GM18870 (cell line): Measurements from ENCODE around the gene AK1.

ENCODE experiments used
- ATAC-seq: cut with Tn5 transposase; IDR thresholded peaks from one replicate; pipeline ENCODE4 v1.9.1; 2021; ENCODE audit warnings: moderate library complexity; ENCODE audit not compliant: unreplicated experiment

The AK1 gene

GRCh38 chr9:127909839-127910273, 32.4 kb upstream of the AK1 start:
- ATAC-seq, result no peak

DNA sequence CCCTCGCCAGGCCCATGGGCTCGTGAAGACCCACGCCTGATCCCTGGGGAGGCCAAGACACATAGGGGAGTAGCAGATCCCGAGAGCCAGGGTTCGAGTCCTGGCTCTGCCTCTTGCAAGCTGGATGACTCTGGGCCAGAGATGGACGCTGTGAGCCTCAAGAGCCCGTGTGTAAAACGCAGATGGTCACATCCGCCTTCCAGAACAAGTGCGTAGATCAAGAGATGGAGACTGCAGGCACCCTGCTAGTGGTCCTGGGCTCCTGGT, 31.1 kb upstream of the AK1 start:
- no peak for ATAC-seq

DNA sequence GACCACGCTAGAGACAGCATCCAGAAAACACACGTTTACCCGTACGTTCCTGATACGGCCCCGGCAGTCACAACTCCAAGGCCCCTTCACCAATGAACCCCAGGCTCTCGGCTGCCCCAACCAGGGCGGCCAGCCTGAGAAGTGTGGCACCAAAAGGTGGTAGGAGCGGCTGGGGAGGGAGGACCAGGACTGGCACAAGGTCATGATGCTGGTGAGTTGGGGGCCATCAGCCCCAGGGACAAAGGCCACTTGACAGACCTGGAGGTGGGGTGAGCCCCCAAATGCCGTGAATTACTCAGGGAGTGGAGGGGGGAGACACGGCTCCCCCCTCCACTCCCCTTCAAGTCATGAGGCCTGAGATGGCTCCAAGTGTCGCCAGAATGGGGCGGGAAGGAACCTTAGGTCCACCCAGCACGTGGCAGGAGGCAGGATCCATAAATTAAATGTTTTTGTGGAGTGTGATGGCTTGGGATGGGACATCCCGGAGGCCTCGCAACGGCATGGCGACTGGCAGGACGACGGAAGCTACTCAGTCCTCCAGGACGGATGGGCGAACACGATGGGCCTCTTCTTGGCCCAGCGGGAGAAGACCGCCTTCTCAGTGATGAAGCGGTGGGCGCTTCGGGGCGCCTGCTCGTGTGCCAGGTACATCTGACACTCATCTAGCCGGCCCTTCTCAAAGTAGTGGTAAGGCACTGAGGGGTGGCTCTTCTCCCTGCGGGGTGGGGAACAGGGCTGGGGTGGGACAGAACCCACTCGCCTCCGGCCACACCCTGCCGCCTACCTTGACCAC, 30.6 kb upstream of the AK1 start:
- ATAC-seq, result no peak

GRCh38 chr9:127905788-127906191, 28.3 kb upstream of the AK1 start:
- no peak for ATAC-seq

GRCh38 chr9:127905004-127905728, 27.7 kb upstream of the AK1 start:
- no peak for ATAC-seq

GRCh38 chr9:127904561-127905003, 27.1 kb upstream of the AK1 start:
- no peak for ATAC-seq

DNA sequence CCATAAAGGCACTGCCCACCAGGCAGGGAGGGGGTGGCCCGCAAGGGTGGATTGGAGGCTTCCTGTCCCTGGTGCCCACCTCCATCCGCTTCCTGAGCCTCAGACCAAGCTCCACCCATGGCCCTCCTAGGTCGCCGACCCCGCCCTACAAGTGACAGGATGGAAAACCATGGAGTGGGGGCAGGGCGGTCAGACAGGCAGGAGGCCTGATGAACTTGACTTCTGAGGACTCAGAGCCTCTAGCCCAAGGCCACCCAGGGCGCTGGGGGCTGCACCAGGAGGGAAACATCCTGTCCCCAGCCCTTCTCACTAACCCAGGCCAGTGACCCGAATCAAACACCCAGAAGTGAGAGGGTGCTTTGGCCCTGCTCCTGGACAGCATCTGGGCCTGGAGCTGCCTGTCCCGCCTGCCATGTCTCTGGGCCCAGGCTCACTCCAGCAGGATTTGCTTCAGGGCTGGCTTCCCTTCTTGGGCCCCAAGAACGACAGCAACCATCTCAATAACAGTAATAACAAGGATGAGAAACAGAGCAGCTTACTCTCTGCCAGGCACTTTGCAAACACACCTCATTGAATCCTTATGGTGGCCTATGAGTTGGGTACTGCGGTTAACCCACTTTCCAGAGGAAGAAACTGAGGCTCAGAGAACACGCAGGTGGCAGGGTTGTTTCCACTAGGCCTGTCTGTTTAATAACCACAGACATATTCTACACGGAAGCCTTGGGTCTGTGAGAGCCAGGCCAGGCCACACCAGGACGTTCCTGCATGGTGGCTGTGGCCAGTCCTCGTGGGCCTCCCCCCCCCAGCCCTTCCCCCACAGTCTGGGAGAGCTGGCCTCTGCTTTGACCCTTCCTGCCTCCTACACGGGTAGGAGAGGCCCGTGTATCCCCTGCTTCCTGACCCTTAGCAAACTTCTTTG, 26.3 kb upstream of the AK1 start:
- no peak for ATAC-seq

DNA sequence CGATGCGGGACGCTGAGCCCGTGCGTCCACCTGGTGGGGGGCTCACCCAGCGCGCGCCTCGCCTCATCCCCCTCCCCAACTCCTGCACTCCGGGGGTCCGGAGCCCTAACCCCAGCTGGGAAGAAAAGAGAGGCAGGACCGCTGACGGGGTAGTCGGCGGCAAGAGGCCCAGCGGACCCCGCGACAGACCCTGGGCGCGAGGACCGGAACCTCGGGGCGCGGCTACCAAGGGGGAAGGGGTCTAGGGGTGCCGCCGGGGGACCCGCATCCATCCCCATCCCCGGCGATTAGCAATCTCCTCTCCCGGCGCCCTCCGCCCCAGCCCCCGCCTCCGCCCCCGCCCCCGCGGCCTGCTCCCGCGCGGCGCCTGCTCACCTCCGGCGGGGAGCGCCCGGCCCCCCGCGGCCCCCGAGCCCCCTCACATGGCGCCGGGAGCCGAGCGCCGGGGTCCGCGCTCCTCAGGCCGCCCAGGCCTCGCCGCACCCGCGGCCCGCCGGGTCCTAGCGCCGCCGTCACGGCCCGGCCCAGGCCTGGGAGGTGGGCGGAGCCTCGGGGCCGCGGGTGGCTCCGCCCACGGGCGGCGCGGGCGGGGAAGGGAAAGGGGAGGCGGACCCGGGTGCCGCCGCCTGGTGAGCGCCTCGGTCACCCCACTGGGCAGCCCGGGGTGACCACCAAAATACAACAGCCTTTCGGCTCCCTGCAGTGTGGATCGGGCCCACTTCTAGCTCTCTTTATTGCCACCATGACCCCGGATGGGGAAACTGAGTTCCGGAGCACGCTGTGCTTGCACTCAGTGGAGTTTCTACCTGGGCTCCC, 21.9 kb upstream of the AK1 start, which contains the start of gene ST6GALNAC6:
Gene ST6GALNAC6, minus strand, starts transcription at position 476 of the 816 bp plus-strand sequence. CDS start 1,622 bp downstream, outside the sequence.
- ATAC-seq, result no peak

- ATAC-seq, result no peak
Measured at GRCh38 chr9:127898433-127899127, 21.1 kb upstream of the AK1 start.

GRCh38 chr9:127897193-127897692, 19.8 kb upstream of the AK1 start:
- ATAC-seq, result no peak

DNA sequence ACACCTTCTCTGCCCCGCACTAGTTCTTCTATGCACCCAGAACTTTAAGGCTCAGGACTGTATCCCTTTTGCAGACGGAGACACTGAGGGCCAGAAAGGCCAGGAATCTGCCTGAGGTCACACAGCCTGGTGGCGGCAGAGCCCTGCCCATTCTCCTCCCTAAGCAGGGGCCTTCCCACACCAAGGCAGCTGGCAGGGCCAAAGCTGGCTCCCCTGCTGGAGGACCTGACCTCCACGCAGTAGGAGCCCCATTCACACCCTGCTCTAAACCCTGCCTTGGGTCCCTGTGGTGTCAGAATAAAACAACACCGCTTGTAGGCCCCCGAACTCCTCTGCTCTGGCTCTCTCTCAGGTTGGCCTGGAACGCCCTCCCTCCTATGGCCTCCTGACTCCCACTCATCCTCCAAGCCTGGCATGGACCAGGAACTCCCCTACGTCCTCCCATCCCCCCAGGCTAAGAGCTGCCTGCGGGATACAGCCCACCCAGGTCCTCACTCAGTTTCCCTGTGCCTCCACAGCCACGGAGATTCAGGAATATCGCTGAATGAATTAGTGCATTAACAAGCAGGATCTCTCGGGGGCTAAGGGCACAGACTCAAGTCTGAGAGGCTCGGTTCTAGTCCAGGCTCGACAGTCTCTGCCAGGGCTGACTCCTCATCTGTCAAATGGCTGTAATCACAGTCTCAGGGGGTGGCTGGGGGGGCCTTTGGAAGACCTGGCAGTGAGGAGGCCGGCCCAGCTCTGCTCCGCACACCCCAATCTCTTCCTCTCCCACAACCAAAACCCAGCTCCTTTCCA, 19.1 kb upstream of the AK1 start:
- ATAC-seq, result no peak

DNA sequence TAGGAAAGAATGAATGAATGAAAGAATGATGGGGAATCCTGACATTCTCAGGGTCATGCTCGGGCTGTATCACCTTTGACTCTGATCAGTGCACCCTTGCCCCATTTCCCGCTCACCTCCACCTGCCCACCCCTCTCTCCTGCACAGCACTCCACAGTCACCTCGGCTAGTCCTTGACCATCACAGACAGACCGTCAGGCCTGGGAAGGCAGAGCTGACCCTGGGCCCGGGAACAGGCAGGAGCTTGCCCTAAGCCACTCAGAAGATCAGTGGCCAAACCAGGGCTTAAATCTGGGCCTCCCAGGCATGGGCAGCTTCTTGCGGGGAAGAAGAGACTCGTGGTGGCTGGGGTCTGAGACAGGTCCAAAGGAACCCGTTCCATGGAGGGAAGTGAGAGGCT, 18.3 kb upstream of the AK1 start:
- no peak for ATAC-seq

DNA sequence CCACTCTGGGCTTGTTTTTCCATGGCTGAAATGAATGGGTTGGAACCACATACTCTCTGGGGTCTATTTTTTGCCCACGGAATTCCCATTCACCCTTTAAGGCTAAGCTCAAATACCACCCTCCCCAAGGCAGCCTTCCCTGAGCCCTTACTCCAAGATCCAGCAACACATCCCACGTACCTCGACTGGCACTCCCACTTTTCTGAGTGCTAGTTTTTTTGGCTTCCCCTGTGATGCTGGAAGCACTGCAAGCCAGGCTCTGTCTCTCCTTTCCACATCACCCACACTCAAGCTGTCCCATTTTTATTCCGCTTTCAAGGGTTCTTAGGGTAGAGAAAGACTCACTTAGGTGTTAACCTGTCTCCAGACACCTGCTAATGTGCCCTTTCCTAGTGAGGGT, 15.9 kb upstream of the AK1 start:
- ATAC-seq, result no peak

DNA sequence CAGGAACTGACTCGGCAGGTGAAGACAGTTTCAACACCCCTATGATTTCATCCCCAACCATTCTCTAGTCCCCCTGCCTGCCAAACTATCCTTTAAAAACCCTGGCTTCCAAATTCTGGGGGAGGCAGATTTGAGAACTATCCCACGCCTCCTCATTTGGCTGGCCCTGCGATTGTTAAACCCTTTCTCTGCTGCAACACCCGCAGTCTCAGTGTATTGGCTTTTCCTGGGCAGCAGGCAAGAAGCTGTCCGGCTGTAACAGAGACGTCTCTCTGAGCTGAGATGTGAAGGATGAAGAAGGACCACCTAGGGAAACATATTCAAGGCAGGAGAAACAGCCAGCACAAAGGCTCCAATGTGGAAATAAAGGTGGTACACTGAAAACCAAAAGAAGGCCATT, 15.4 kb upstream of the AK1 start:
- ATAC-seq, result no peak

- no peak for ATAC-seq
Measured at GRCh38 chr9:127890053-127890452, 12.6 kb upstream of the AK1 start.

DNA sequence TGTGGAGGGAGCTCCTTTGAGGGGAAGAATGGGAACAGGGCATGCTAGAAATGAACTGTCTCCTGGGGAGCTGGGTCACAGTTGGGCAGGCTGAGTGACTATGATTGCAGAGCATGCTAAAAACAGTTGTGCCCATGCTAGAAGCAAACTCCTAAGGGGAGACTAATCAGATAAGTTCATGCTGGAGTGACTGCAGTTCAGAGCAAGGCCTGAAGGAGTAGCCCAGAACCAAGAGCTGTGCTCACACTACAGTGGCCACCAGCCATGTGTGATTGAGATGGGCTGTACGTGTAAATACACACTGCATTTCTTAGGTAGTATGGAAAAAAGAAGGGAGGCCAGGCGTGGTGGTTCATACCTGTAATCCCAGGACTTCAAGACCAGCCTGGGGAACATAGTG, 10.3 kb upstream of the AK1 start:
- no peak for ATAC-seq

- ATAC-seq, result no peak
Measured at GRCh38 chr9:127886401-127886972, 9.0 kb upstream of the AK1 start.

- no peak for ATAC-seq
Measured at GRCh38 chr9:127885508-127886281, 8.2 kb upstream of the AK1 start.
